K562 (cell line): ENCODE measurements around the gene GATAD1. TPM values are rescaled to one million over a fixed set of nuclear protein-coding genes. Genes with fewer than 3 reads are reported as not detected.

ENCODE experiments used
- BRF2 ChIP-seq: IDR thresholded peaks from 3 replicates; pipeline ENCODE4 v1.6.1; 2011; ENCODE audit warnings: borderline replicate concordance, mild to moderate bottlenecking; ENCODE audit not compliant: insufficient read length, insufficient read depth
- CBX8 ChIP-seq: fragments of 200-600 bp; sonication (generic); IDR thresholded peaks from 2 replicates; pipeline ENCODE4 v1.6.1; 2012; ENCODE audit warnings: borderline replicate concordance, mixed run types, low read depth, mild to moderate bottlenecking, moderate library complexity, mixed read lengths, low read length, control low read depth, inconsistent platforms; ENCODE audit not compliant: poor library complexity, severe bottlenecking; ENCODE audit errors: extremely low read depth
- CTBP1 ChIP-seq: fragments of 450-650 bp; IDR thresholded peaks from 2 replicates; pipeline ENCODE4 v1.6.1; 2016; ENCODE audit warnings: borderline replicate concordance
- ETV5 ChIP-seq: sonication (generic); formaldehyde crosslinking; IDR thresholded peaks from 2 replicates; pipeline ENCODE4 v1.4.0; 2020; ENCODE audit warnings: low read depth, mild to moderate bottlenecking, missing genetic modification reagents
- GTF2A2 ChIP-seq: IDR thresholded peaks from 2 replicates; pipeline ENCODE4 v1.6.1; 2016; ENCODE audit warnings: mild to moderate bottlenecking, missing genetic modification characterization, missing compliant biosample characterization
- HNRNPUL1 ChIP-seq: fragments of 200-400 bp; formaldehyde crosslinking; IDR thresholded peaks from 2 replicates; pipeline ENCODE4 v1.6.1; 2017; ENCODE audit warnings: low read length
- HOMEZ ChIP-seq: fragments of 250-450 bp; sonication (Bioruptor Pico); IDR thresholded peaks from 2 replicates; pipeline ENCODE4 v1.4.0; 2020; ENCODE audit warnings: mild to moderate bottlenecking, moderate library complexity
- ILK ChIP-seq: fragments of 450-650 bp; IDR thresholded peaks from 2 replicates; pipeline ENCODE4 v1.6.1; 2016; ENCODE audit warnings: missing genetic modification characterization, low read depth, mild to moderate bottlenecking, missing compliant biosample characterization, moderate library complexity, borderline replicate concordance
- MEIS2 ChIP-seq: fragments of 450-650 bp; IDR thresholded peaks from 2 replicates; pipeline ENCODE4 v1.6.1; 2014; ENCODE audit warnings: mild to moderate bottlenecking; ENCODE audit not compliant: partially characterized antibody
- MTF1 ChIP-seq: fragments of 250-450 bp; sonication (Bioruptor Pico); IDR thresholded peaks from 2 replicates; pipeline ENCODE4 v1.9.0; 2021; ENCODE audit warnings: moderate library complexity, mild to moderate bottlenecking, inconsistent platforms, borderline replicate concordance
- NCOA2 ChIP-seq, 2 experiments: fragments of 450-650 bp; IDR thresholded peaks; 2 replicates each; pipeline ENCODE4 v1.6.1; 2018; ENCODE audit warnings: mild to moderate bottlenecking in 2 of 2, moderate library complexity in 1 of 2; ENCODE audit not compliant: partially characterized antibody in 2 of 2
- NFATC3 ChIP-seq: fragments of 450-650 bp; IDR thresholded peaks from 2 replicates; pipeline ENCODE4 v1.6.1; 2017; ENCODE audit warnings: mild to moderate bottlenecking
- NFIX ChIP-seq: fragments of 250-450 bp; sonication (Bioruptor Pico); IDR thresholded peaks from 2 replicates; pipeline ENCODE4 v1.4.0; 2020; ENCODE audit warnings: low read depth, mild to moderate bottlenecking, moderate library complexity
- NONO ChIP-seq, 2 experiments: fragments of 200-400 bp in 1 of 2; fragments of 450-650 bp in 1 of 2; formaldehyde crosslinking in 1 of 2; IDR thresholded peaks; 2 replicates each; pipeline ENCODE4 v1.6.1; 2017; ENCODE audit warnings: low read depth in 2 of 2, mild to moderate bottlenecking in 2 of 2, moderate library complexity in 2 of 2, low read length in 1 of 2
- NR3C1 ChIP-seq: sonication (generic); formaldehyde crosslinking; IDR thresholded peaks from 2 replicates; pipeline ENCODE4 v1.8.1; 2022; ENCODE audit warnings: missing genetic modification reagents
- RBM34 ChIP-seq: fragments of 200-400 bp; formaldehyde crosslinking; IDR thresholded peaks from 2 replicates; pipeline ENCODE4 v1.6.1; 2018; ENCODE audit warnings: low read length, borderline replicate concordance; ENCODE audit not compliant: insufficient read depth
- SMAD3 ChIP-seq: fragments of 450-650 bp; formaldehyde crosslinking; conservative IDR thresholded peaks from 2 replicates; pipeline ENCODE4 v1.4.0; 2020; ENCODE audit warnings: mild to moderate bottlenecking
- ZBTB49 ChIP-seq: sonication (generic); formaldehyde crosslinking; IDR thresholded peaks from 2 replicates; pipeline ENCODE4 v1.8.0; 2022; ENCODE audit warnings: missing genetic modification reagents, mild to moderate bottlenecking, borderline replicate concordance
- ZNF184 ChIP-seq: sonication (generic); formaldehyde crosslinking; IDR thresholded peaks from 2 replicates; pipeline ENCODE4 v1.5.0; 2020; ENCODE audit warnings: missing genetic modification reagents
- polyA plus RNA-seq, 8 experiments: library from polyadenylated mRNA; depleted of rRNA in 4 of 8; stranded (reverse) in 5 of 8; unstranded in 3 of 8; fragments of >200 nt; fragmentation: Nextera tagmentation in 2 of 8; fragmentation: Illumina TruSeq in 1 of 8; extraction: Ambion mirVana in 2 of 8; extraction: Trizol in 1 of 8; gene quantifications; 2 replicates each; pipeline versions ENCODE4 v1.2.1 to v1.2.3, GENCODE V29; 2011 to 2014; ENCODE audit warnings: inconsistent platforms in 1 of 8, missing spikeins in 1 of 8
- total RNA-seq, 7 experiments: library from RNA; depleted of rRNA in 6 of 7; stranded (reverse); fragments of >200 nt in 6 of 7; fragmentation: Illumina TruSeq in 2 of 7; extraction: Trizol in 2 of 7; gene quantifications; 2 replicates each; pipeline versions ENCODE4 v1.2.1 to v1.2.3, GENCODE V29; 2011 to 2021; ENCODE audit warnings: low replicate concordance in 1 of 7
- TF ChIP-seq, protein P1 (sequence below), 2 experiments: fragments of 450-650 bp in 1 of 2; sonication (generic) in 1 of 2; formaldehyde crosslinking in 1 of 2; IDR thresholded peaks in 1 of 2; conservative IDR thresholded peaks in 1 of 2; 2 replicates each; pipeline versions ENCODE4 v1.6.1 to v1.8.1; 2016 to 2023; ENCODE audit warnings: mild to moderate bottlenecking in 2 of 2, moderate library complexity in 2 of 2, inconsistent platforms in 1 of 2, missing genetic modification reagents in 1 of 2
- TF ChIP-seq, protein P2 (sequence below): fragments of 250-450 bp; sonication (Bioruptor Pico); IDR thresholded peaks from 2 replicates; pipeline ENCODE4 v1.5.0; 2020; ENCODE audit warnings: mild to moderate bottlenecking

The GATAD1 gene
- total and polyA plus RNA-seq, 9 of the 15 experiments (the other 6 are each of a cell fraction or from before 2014, with no cell fraction given), result 9.3 to 67.7 (median 34.3) TPM

- TF ChIP-seq HOMEZ (CRISPR knock-in tag) (no peak), NONO (IDR thresholded peaks at IDR 0.05; ENCODE audit: low read depth in 2 of 2, low read length in 1 of 2) (no peak), ETV5 (CRISPR knock-in tag) (no peak), ZNF184 (CRISPR knock-in tag) (no peak), NFIX (CRISPR knock-in tag) (no peak), GTF2A2 (no peak), NR3C1 (CRISPR knock-in tag) (no peak), HNRNPUL1 (no peak), RBM34 (no peak), BRF2 (no peak), ZBTB49 (no peak), NFATC3 (no peak), CTBP1 (no peak), CBX8 (no peak), SMAD3 (CRISPR knock-in tag) (no peak), MEIS2 (peak; percentile 39), NCOA2 (IDR thresholded peaks at IDR 0.05; ENCODE audit: partially characterized antibody in 2 of 2) (no peak), MTF1 (no peak), ILK (no peak)
- TF ChIP-seq, protein P1, sequence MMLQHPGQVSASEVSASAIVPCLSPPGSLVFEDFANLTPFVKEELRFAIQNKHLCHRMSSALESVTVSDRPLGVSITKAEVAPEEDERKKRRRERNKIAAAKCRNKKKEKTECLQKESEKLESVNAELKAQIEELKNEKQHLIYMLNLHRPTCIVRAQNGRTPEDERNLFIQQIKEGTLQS (IDR thresholded peaks at IDR 0.05), result peak; percentile 79
- TF ChIP-seq, protein P1 (CRISPR knock-in tag; conservative IDR thresholded peaks at IDR 0.05), result no peak
- TF ChIP-seq, protein P2, sequence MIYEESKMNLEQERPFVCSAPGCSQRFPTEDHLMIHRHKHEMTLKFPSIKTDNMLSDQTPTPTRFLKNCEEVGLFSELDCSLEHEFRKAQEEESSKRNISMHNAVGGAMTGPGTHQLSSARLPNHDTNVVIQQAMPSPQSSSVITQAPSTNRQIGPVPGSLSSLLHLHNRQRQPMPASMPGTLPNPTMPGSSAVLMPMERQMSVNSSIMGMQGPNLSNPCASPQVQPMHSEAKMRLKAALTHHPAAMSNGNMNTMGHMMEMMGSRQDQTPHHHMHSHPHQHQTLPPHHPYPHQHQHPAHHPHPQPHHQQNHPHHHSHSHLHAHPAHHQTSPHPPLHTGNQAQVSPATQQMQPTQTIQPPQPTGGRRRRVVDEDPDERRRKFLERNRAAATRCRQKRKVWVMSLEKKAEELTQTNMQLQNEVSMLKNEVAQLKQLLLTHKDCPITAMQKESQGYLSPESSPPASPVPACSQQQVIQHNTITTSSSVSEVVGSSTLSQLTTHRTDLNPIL (CRISPR knock-in tag), result no peak
Measured at GRCh38 chr7:92409357-92409756, 37.9 kb upstream of the GATAD1 start (continued).
